Measurements from ENCODE around the gene NDUFB1. TPM values are rescaled to one million over a fixed set of nuclear protein-coding genes. Genes with fewer than 3 reads are reported as not detected.

Gene NDUFB1
- total RNA-seq = 127 and 130 TPM in 2 replicates

GRCh38 chr14:92121670-92122350, at the start of gene NDUFB1, which contains the start of gene CPSF2:
NDUFB1 (minus strand) TSS chr14:92121706; CDS start chr14:92117637, 4,069 bp downstream.
CPSF2 (plus strand) TSS chr14:92121969; CDS start chr14:92130985, 9,016 bp downstream.

GRCh38 chr14:92106143-92106926, 15.2 kb downstream of the NDUFB1 start, which contains the start of gene ATXN3:
ATXN3 (minus strand) TSS chr14:92106582; CDS start chr14:92106552, 30 bp downstream.

Other genes with a start within 250 kb of the NDUFB1 start
- 25.0 and 47.2 TPM in 2 replicates for gene FBLN5, start 174.0 kb downstream of the NDUFB1 start, total RNA-seq
- gene TRIP11, start 81.6 kb downstream of the NDUFB1 start, total RNA-seq = 38.7 and 42.7 TPM in 2 replicates
- 48.2 and 57.8 TPM in 2 replicates for gene ATXN3, start 15.1 kb downstream of the NDUFB1 start, total RNA-seq
- 66.6 and 76.7 TPM in 2 replicates for gene CPSF2, start 263 bp upstream of the NDUFB1 start, total RNA-seq
- gene SLC24A4, start 201.5 kb upstream of the NDUFB1 start, total RNA-seq = under 0.01 TPM in 1 of 2 replicates, not detected in the other

Measured in uterine smooth muscle cell (primary cell).